Esophagus mucosa (tissue), 1 donor: ENCODE data around the gene ZNRD2. TPM values are rescaled to one million over a fixed set of nuclear protein-coding genes. Genes with fewer than 3 reads are reported as not detected.

Experiments
- ATAC-seq: fragments of 200-7000 bp; cut with Tn5 transposase; one replicate; pipeline ENCODE4 v1.9.1; 2020
- total RNA-seq: library from RNA; stranded (reverse); gene quantifications from one replicate; pipeline ENCODE4 v1.2.4, GENCODE V29; 2023
- donor health status: DM: yes; HTN: yes; CAD: no.

ZNRD2 gene
- total RNA-seq, 1 donor from 2014 or later: 31.8 TPM

DNA sequence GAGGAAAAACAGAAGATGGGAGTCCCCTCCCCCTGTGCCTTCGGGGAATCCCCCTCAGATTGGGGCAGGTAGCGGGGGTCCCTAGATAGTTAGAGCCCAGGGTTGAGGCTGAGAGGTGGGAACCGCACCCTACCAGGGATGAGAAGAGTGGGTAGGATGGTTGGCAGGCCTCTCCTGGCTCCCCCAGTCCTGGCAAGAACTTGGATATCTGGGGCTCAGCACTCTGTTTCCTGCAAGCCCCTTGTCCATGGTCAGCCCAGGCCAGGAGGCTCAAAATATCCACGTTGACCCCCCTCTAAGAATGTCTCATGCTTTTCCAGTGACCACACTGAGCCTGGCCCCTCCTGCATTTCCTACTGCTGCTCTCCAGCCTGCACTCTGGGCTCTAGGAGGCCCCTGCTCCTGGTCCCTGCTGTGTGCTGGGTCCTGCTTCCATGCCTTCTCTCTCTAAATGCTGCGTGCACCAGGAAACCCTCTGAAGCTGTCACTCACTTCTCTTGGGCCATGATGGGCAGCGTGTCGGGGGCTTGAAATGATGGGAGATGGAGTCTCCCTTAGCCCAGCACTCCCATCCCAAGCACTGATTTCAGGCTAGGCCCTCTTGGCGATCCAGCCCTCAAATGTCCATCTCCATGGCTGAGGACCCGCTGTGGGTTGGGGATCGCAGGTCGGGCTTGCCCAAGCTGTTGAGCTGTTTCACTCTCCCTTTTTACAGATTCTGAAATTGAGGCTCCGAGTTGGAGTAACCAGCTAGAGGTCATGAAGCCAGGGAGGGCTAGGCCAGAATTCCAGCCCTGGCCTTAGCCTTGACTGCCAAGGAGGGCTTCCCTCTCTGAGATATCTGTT lies 41.7 kb downstream of the ZNRD2 start:
- ATAC-seq: no peak

DNA sequence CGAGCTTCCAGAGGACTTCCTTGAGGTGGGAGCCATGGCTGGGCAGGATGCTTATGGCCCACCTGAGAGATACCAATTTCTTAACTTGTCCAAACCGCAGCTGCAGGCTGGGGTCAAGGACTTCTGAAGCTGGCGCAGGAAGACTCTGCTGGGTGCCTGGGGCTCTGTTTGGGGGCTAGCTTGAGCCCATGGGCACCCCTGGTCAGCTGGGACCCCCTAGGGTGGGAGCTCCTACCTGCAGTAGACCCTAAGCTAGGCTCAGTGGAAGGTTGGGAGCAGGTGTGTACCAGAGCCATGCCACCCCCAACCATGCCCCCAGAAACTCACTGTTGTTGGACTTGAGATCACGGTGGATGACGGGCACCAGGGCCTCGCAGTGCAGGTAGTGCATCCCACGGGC lies 42.4 kb downstream of the ZNRD2 start:
- no peak for ATAC-seq

DNA sequence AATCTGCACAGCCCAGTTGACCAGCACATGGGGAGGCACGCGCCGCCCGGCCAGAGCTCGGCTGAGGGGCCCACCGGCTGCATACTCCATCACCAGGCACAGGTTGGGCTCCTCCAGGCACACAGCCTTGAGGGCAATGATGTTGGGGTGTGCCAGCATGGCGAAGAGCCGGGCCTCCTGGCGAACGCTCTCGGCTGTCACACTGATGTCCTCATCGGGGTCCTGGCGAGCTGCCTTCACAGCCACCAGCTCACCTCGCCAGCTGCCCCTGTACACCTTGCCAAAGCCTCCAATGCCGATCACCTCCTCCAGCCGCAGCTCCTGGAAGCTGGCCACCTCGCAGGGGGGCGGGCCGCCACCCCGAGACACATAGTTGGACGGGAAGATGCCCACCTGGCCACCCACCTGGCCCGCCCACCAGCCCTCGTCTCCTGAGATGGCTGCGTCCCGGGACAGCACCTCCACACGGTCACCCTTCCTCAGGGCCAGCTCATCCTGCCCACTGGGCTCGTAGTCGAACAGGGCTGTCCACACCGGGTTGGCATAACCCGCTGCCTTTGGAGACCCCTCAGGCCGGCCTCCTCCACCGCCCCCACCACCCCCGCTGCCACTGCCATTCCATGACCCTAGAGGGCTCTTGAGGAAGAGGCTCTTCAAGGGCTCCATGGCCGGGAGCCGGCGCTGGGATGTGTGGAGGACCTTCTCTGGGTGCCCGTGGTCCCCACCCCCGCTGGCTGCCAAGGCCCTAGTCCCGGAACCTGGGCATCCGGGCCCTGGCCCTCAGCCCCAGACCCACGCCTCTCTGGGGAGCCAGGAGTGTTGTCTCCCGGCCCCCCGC lies 43.0 kb downstream of the ZNRD2 start:
- peak; percentile 0 for ATAC-seq

DNA sequence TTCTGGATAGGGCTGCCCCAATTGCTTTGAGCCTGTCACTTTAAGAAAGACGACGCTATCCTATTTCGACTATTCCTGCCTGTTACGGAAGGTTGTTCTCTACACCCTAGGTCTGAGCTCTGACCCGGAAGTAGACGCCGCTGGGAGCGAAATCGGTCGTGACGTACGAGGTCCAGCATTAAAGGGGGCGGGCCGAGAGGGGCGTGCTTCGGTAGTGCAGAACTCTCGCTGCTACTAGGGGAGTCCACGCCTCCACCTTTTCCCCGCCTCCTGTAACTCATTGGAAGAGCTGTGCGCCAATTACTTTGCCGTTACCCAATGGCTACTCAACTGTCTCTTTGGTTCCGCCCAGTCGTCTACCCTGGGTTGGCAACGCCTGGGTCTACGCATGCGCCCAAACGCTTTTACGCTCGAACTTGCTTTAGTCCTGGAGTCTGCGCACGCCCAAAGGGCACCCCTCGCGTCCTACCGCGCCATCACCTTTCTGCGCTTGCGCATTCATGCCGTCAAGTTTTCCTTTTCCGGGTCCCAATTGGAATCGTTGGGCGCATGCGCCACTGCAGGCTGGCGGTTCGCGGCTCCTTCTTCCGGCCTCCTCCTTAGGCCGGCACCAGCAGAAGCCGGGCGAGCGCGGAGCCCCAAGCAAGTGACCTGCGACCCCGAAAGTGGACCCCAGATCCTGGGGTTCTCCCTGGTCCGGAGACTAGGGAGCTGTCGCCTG lies 45.1 kb downstream of the ZNRD2 start, which contains the start of gene PCNX3:
PCNX3 (plus strand) TSS at position 548 of the 721 bp plus-strand sequence. CDS start 536 bp downstream, outside the sequence.
- peak; percentile 85 for ATAC-seq

DNA sequence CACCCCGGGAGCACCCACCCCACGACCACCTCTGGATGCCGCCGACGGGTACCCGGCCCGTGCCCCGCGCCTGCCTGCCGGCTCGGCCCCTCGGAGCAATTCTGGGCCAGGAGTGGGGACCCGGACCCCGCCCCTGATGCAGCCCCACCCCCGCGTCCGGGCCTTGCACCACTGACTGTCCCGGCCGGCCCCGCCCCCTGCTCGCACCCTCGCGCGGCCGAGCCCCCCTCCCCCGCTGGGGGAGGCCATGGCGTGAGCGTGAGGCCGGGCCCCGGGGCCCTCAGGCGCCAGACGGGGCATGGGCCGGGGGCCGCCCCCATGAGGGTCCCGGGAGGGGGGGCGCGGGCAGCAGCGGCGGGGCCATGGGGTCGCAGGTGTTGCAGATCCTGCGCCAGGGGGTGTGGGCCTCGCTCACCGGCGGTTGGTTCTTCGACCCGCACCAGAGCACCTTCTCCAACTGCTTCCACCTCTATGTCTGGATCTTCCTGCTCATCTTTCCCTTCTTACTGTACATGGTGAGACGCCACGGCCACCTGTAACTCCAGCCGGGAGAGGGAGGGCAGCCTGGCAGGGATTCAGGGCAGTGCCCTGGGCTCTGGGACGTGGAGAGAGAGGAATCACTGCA lies 45.8 kb downstream of the ZNRD2 start:
- peak; percentile 5 for ATAC-seq

DNA sequence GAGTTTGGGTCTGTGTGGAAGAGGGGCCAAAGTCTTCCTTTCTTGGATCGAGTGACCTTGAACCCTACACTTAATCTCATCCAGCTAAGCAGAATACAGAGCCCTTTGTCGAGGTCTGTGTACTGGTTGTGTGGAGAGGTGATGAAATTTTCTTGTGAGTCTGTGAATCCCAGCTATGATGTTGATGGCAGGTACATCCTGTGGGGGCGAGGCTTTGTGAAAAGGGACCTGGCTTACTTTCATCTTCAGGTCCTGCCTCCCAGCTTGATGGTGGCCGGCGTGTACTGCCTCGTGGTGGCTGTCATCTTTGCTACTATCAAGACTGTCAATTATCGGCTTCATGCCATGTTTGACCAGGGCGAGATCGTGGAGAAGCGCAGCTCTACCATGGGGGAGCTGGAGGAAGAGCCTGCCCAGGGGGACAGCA lies 46.3 kb downstream of the ZNRD2 start:
- no peak for ATAC-seq

- no peak for ATAC-seq
These were observed 47.0 kb downstream of the ZNRD2 start for GRCh38 chr11:65617136-65617850.

GRCh38 chr11:65617990-65618751 lies 47.9 kb downstream of the ZNRD2 start:
- ATAC-seq: no peak

DNA sequence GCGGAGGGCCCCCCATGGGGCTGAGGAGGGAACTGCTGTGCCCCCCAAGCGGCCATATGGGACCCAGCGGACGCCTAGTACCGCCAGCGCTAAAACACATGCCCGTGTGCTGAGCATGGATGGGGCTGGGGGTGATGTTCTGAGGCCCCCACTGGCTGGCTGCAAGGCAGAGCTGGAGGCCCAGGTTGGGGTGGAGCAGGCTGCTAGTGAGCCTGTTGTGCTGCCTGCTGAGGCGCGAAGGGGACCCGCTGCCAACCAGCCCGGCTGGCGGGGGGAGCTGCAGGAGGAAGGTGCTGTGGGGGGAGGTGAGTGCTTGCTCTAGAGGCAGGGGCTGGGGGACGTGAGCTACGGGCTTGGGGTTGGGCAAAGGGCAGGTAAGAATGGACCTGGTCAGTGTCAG lies 48.5 kb downstream of the ZNRD2 start:
- ATAC-seq: no peak

- no peak for ATAC-seq
These were observed 49.1 kb downstream of the ZNRD2 start for GRCh38 chr11:65619281-65619928.

DNA sequence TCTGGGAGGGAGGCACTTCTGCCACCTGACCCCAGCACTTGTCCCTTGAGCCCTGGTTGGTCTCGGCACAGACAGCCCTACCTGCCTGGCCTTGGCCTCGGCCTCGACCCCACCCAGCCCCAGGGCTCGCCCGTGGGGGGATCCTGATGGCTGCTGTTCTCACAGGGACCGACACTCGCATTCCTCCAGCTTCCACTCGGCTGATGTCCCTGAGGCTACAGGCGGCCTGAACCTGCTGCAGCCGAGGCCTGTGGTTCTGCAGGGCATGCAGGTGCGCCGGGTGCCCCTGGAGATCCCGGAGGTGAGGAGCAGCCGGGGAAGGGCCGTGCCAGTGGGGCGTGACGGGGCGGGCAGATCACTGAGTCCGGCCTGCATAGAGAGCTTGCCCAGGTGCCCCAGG lies 50.4 kb downstream of the ZNRD2 start:
- ATAC-seq: no peak

GRCh38 chr11:65621460-65621859 lies 51.2 kb downstream of the ZNRD2 start:
- no peak for ATAC-seq

Other genes with a start within 250 kb of the ZNRD2 start
- 30.4 TPM for gene DPF2, start 236.6 kb upstream of the ZNRD2 start, total RNA-seq
- gene TIGD3, start 215.7 kb upstream of the ZNRD2 start, total RNA-seq: 0.16 TPM
- 3.4 TPM for gene SLC25A45, start 187.8 kb upstream of the ZNRD2 start, total RNA-seq
- 37.1 TPM for gene FRMD8, start 183.8 kb upstream of the ZNRD2 start, total RNA-seq
- gene NEAT1, start 147.7 kb upstream of the ZNRD2 start, total RNA-seq: 389 TPM
- gene MALAT1, start 71.4 kb upstream of the ZNRD2 start, total RNA-seq: 4,086 TPM
- gene SCYL1, start 45.4 kb upstream of the ZNRD2 start, total RNA-seq: 36.7 TPM
- 20.9 TPM for gene LTBP3, start 12.1 kb upstream of the ZNRD2 start, total RNA-seq
- gene FAM89B, start 2.1 kb downstream of the ZNRD2 start, total RNA-seq: 25.9 TPM
- 52.6 TPM for gene EHBP1L1, start 5.6 kb downstream of the ZNRD2 start, total RNA-seq
- 20.2 TPM for gene KCNK7, start 25.3 kb downstream of the ZNRD2 start, total RNA-seq
- 32.4 TPM for gene MAP3K11, start 43.7 kb downstream of the ZNRD2 start, total RNA-seq
- 23.8 TPM for gene PCNX3, start 45.3 kb downstream of the ZNRD2 start, total RNA-seq
- 23.1 TPM for gene SIPA1, start 67.6 kb downstream of the ZNRD2 start, total RNA-seq
- 50.3 TPM for gene RELA, start 92.4 kb downstream of the ZNRD2 start, total RNA-seq
- gene KAT5, start 141.8 kb downstream of the ZNRD2 start, total RNA-seq: 47.3 TPM
- gene RNASEH2C, start 150.3 kb downstream of the ZNRD2 start, total RNA-seq: 28.7 TPM
- 18.2 TPM for gene AP5B1, start 210.5 kb downstream of the ZNRD2 start, total RNA-seq
- gene OVOL1, start 216.6 kb downstream of the ZNRD2 start, total RNA-seq: 49.0 TPM